Measurements from ENCODE around the gene KIF25.

- TF ChIP-seq CTCF (IDR thresholded peaks at IDR 0.05) = no peak
- no peak for TF ChIP-seq NFE2L2 (conservative IDR thresholded peaks at IDR 0.05; ENCODE audit: low read length)
Measured at GRCh38 chr6:168045706-168046620, 48.5 kb downstream of the KIF25 start.

Measured in A549 (cell line).